ENCODE measurements around the gene DCAF12. TPM values are rescaled to one million over a fixed set of nuclear protein-coding genes. Genes with fewer than 3 reads are reported as not detected.
"Not testable (repeated sequence)": the region's sequence is repeated elsewhere in the genome, so short reads cannot be mapped to it uniquely, and the experiment has no call there.

Gene DCAF12
- total RNA-seq, result 21.3 TPM

GRCh38 chr9:34126207-34127034 is at the start of gene DCAF12:
Gene DCAF12, minus strand, starts transcription at chr9:34126698. Its CDS starts 267 bp downstream, at chr9:34126431.
- peak; percentile 85 to 96 (median 92) for DNase-seq (ENCODE audit: low read depth in 2 of 3, low spot score in 2 of 3)

- no peak for DNase-seq (ENCODE audit: low read depth in 2 of 3, low spot score in 2 of 3)
These were observed 49.6 kb upstream of the DCAF12 start for GRCh38 chr9:34176089-34176488.

GRCh38 chr9:34171753-34172535 is 45.4 kb upstream of the DCAF12 start:
- DNase-seq (ENCODE audit: low read depth in 2 of 3, low spot score in 2 of 3), result peak; percentile 29 to 89 (median 68)

DNA sequence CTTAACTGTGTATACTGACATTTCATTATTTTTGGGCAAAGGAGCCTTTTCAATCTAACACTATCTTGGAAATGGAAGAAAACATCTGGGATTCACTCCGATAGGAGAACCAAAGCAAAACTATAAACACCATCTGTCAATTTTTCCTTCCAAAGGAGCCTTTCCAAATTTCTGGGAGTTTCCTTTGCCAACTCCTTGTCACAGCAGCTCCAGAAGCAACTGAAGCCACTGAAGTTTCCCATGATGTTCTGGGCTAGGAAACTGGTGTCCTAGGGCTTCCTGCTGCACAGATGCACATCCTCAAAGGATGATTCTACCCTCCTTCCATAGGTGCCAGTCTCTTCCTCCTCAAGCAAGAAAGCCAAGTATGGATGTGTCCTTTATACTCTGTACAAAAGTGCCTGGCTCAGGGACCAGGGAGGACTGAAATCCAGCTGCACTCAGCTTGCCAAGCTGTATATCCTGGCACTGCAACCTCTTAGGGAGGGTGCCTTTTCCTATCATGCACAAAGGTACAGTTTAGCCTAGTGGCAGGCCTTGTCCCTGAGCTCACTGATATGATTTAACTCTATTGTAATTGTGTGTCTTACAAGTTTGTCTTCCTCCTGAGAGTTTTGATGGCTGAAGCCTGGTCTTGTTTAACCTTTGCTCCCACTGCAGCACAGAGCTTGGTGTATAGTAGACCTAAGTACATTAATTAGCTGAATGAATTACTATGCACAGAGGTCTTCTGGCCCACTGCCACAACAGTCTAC is 43.9 kb upstream of the DCAF12 start:
- DNase-seq (ENCODE audit: low read depth in 2 of 3, low spot score in 2 of 3), result no peak

GRCh38 chr9:34169125-34169524 is 42.6 kb upstream of the DCAF12 start:
- DNase-seq (ENCODE audit: low read depth in 2 of 3, low spot score in 2 of 3), result no peak

DNA sequence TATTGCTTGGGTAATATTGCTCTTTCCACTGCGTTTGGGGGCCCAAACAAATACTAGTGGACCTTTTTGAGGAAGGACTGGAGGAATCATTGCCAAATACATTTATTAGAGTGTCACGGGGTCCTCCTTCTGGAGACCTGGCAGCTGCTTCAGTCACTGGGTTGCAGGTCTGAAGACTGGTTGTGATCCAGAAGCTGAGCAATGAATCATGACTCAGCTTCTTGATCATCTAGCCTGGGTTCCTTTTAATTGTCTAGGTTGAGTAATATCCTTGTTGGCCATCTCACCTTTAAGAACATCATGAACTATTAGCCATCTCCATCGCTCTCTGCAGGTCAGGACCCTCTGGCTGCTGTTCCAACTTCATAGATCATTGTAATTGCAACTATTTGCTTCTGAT is 36.9 kb upstream of the DCAF12 start:
- no peak for DNase-seq (ENCODE audit: low read depth in 2 of 3, low spot score in 2 of 3)

GRCh38 chr9:34158362-34158869 is 31.9 kb upstream of the DCAF12 start:
- DNase-seq (ENCODE audit: low read depth in 2 of 3, low spot score in 2 of 3), result no peak

GRCh38 chr9:34157898-34158297 is 31.4 kb upstream of the DCAF12 start:
- DNase-seq (ENCODE audit: low read depth in 2 of 3, low spot score in 2 of 3), result no peak

- DNase-seq (ENCODE audit: low read depth in 2 of 3, low spot score in 2 of 3), result no peak
These were observed 30.8 kb upstream of the DCAF12 start for GRCh38 chr9:34157318-34157717.

GRCh38 chr9:34154057-34154456 is 27.6 kb upstream of the DCAF12 start:
- DNase-seq (ENCODE audit: low read depth in 2 of 3, low spot score in 2 of 3), result no peak

DNA sequence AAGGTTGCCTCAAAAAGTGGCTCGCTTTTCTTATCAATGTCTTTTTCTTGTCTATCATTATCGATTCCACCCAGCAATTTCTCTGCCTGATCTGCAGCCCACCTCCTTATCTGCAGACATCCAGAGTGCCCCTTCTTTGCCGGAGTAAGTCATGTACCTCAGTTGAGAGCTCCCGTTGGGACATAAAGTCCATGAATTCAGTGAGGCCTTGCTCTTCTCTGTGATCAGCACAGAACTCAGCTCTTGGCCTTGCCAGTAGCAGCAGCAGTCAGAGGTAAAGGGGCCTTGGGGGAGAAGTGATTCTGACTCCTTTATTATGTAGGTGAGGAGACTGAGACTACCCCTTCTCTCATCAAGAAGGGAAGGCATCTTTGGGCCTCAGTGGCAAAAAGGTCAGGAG is 24.9 kb upstream of the DCAF12 start:
- no peak for DNase-seq (ENCODE audit: low read depth in 2 of 3, low spot score in 2 of 3)

DNA sequence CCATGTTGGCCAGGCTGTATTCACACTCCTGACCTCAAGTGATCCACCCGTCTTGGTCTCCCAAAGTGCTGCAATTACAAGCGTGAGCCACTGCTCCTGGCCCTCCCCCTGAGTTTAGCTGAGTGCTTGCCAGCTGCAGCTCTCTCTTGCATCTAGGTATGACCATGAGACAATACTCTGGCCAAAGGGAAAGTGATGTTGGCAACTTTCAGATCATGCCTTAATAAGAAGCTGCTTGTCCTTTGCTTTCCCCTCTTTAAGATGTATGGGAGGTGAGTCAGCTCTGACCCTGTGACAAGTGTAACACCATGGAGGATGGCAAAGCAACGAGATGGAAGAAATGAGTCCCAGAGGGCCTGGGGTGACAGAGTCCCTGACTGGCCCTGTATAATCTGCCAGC is 18.7 kb upstream of the DCAF12 start:
- no peak for DNase-seq (ENCODE audit: low read depth in 2 of 3, low spot score in 2 of 3)

- DNase-seq (ENCODE audit: low read depth in 2 of 3, low spot score in 2 of 3), result peak in 1 of 3 donors; percentile 39
These were observed 16.6 kb upstream of the DCAF12 start for GRCh38 chr9:34143116-34143515.

DNA sequence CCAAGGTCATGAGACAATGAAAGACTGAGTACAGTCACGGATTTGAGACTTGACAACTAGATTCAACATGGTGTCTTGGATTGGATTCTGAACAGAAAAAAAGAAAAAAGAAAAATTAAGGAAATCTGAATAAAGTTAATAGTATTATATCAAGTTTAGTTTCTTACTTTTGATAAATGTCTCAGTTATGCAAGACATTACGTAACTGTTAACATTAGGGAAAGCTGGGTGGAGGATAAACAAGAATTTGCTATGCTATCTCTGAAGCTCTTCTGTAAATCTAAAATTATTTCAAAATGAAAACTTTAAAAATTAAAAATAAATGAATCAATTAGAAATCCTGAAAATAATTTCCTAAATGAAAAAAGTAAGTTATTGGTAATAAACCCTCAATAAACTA is 14.4 kb upstream of the DCAF12 start:
- DNase-seq (ENCODE audit: low read depth in 2 of 3, low spot score in 2 of 3), result no peak

DNA sequence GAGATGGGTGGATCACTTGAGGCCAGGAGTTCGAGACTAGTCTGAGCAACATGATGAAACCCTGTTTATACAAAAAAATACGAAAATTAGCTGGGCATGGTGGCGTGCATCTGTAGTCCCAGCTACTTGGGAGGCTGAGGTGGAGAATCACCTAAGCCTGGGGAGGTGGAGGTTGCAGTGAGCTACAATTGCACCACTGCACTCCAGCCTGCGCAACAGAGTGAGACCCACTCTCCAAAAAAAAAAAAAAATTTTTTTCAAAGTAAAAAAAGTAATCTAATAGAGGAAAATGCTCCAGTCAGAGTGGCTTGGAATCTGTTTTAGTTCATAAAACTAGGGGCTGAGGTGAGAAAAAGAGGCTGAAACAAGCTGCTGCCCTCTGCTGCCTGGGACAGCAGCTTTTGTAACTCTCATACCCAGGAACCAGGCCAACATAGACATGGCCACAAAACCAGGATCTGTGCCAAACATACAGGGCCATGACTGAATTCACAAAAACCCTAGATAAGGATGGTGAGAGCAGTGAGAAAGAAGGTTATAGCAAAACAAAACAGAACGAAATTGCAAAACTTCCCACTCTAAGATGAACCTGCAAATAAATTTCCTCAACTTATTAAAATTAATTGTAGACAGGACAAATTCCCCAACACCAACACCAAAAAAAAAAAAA is 13.1 kb upstream of the DCAF12 start:
- peak in 2 of 3 donors; percentile 73 to 85 for DNase-seq (ENCODE audit: low read depth in 2 of 3, low spot score in 2 of 3)

- not testable (repeated sequence) for DNase-seq (ENCODE audit: low read depth in 2 of 3, low spot score in 2 of 3)
These were observed 12.1 kb upstream of the DCAF12 start for GRCh38 chr9:34138644-34139043.

GRCh38 chr9:34134521-34134920 is 8.0 kb upstream of the DCAF12 start:
- no peak for DNase-seq (ENCODE audit: low read depth in 2 of 3, low spot score in 2 of 3)

DNA sequence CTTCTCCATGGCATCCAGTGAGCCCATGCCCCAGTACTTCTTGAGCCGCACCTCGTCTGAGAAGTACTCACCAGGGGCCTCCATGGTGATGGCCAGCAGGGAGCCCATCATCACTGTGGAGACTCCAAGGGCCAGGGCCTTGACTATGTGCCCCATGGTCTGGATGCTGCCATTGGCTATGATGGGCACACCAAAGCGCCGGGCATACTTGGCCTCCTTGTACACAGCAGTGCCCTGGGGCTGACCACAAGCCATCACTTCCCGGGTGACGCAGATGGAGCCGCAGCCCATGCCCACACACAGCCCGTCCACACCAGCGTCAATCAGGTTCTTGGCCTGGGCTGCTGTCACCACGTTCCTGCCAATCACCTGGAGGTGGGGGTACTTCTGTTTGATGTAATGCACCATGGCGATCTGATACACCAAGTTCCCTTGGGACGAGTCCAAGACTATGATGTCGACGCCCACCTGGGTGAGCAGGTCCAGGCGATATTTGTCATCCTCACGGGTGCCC is 7.0 kb upstream of the DCAF12 start:
- no peak for DNase-seq (ENCODE audit: low read depth in 2 of 3, low spot score in 2 of 3)

DNA sequence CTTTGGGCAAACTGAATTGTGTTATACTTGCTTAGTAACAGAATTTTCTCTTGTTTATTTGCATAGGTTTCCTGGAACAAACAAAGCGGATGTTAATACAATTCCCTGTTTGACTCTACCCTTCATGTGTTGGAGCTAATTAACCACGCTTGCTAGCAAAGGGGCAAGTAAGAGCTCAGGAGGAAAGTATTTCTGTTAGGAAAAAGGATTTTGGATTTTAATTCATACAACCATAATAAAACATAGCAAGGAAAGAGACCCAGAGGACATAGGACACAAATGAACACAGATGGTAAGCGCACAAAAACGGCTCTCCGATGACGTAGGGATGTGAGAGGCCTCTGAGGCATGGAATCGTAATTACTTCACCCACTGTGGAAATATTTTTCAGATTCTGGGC is 5.1 kb upstream of the DCAF12 start:
- no peak for DNase-seq (ENCODE audit: low read depth in 2 of 3, low spot score in 2 of 3)
